ENCODE data around the gene CERT1.

DNA sequence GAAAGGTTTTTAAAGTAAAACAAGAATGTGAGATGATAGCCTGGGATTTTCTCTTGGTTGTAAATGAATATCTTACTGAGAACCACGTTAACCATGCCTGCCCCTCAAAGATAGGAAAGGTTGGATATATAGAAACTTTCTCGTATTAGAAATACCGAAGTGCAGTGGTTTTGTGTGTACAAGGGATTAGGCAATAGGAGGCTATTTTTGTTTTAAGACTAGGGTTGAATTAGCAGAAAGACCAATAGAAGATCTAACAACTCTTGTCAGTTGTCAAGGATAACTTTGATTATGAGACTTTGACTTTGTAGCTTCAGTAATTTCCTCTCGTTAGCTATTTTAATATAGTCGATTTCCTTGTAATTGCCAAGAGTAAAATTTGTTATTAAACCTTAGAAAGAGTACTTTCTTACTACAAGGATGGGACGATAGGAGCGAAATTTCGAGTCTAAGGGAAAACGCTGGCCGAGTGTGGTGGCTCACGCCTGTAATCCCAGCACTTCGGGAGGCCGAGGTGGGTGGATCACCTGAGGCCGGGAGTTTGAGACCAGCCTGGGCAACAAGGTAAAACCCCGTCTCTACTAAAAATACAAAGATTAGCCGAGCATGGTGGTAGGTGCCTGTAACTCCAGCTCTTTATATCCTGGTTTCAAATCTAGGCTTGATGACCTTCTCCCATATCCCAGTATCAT is 1.1 kb upstream of the CERT1 start:
- no peak for TF ChIP-seq CTCF (conservative IDR thresholded peaks at IDR 0.05; ENCODE audit: low read length)
- TF ChIP-seq EZH2phosphoT487 (IDR thresholded peaks at IDR 0.05; ENCODE audit: borderline replicate concordance), result no peak
